ENCODE measurements around the gene C1orf50.
"Not testable (repeated sequence)": the region's sequence is repeated elsewhere in the genome, so short reads cannot be mapped to it uniquely, and the experiment has no call there.

C1orf50 gene

GRCh38 chr1:42766741-42767509, at the start of gene C1orf50, which contains the start of gene P3H1:
Gene C1orf50, plus strand, starts transcription at chr1:42767249. Its CDS starts 63 bp downstream, at chr1:42767312.
Gene P3H1, minus strand, starts transcription at chr1:42767028. Its CDS starts 57 bp downstream, at chr1:42766971.
- DNase-seq = peak; percentile 100

- no peak for DNase-seq
Observed at GRCh38 chr1:42720868-42721267, 46.2 kb upstream of the C1orf50 start.

- no peak for DNase-seq
Observed at GRCh38 chr1:42721926-42722325, 45.1 kb upstream of the C1orf50 start.

GRCh38 chr1:42722403-42722802, 44.6 kb upstream of the C1orf50 start:
- not testable (repeated sequence) for DNase-seq

GRCh38 chr1:42723511-42723910, 43.5 kb upstream of the C1orf50 start:
- DNase-seq = no peak

GRCh38 chr1:42725820-42726219, 41.2 kb upstream of the C1orf50 start:
- not testable (repeated sequence) for DNase-seq

- DNase-seq = no peak
Observed at GRCh38 chr1:42730002-42730401, 37.0 kb upstream of the C1orf50 start.

- DNase-seq = no peak
Observed at GRCh38 chr1:42730988-42731387, 36.1 kb upstream of the C1orf50 start.

- DNase-seq = no peak
Observed at GRCh38 chr1:42731585-42731984, 35.5 kb upstream of the C1orf50 start.

GRCh38 chr1:42732126-42732680, 34.8 kb upstream of the C1orf50 start:
- DNase-seq = no peak

- DNase-seq = no peak
Observed at GRCh38 chr1:42733415-42734200, 33.4 kb upstream of the C1orf50 start.

- DNase-seq = no peak
Observed at GRCh38 chr1:42734201-42735035, 32.6 kb upstream of the C1orf50 start.

GRCh38 chr1:42735056-42735455, 32.0 kb upstream of the C1orf50 start:
- DNase-seq = no peak

GRCh38 chr1:42735477-42736105, 31.5 kb upstream of the C1orf50 start:
- no peak for DNase-seq

GRCh38 chr1:42736152-42736551, 30.9 kb upstream of the C1orf50 start:
- DNase-seq = no peak

- no peak for DNase-seq
Observed at GRCh38 chr1:42736571-42737200, 30.4 kb upstream of the C1orf50 start.

GRCh38 chr1:42737257-42737656, 29.8 kb upstream of the C1orf50 start:
- DNase-seq = no peak

- no peak for DNase-seq
Observed at GRCh38 chr1:42737986-42738677, 28.9 kb upstream of the C1orf50 start.

GRCh38 chr1:42738678-42739226, 28.3 kb upstream of the C1orf50 start:
- no peak for DNase-seq

GRCh38 chr1:42739753-42740700, 27.0 kb upstream of the C1orf50 start, which contains the start of gene CLDN19:
Gene CLDN19, minus strand, starts transcription at chr1:42740236. Its CDS starts 173 bp downstream, at chr1:42740063.
- DNase-seq = no peak
